Esophagus squamous epithelium (tissue), 4 donors: Measurements from ENCODE around the gene REEP1.

Experiments used
- CTCF ChIP-seq, 6 experiments: fragments of 450-650 bp in 4 of 6; fragments of 200-600 bp in 2 of 6; sonication (generic) in 2 of 6; IDR thresholded peaks; one replicate each; pipeline ENCODE4 v1.5.1; 2016 to 2019; ENCODE audit warnings: antibody characterized with exemption in 6 of 6, mild to moderate bottlenecking in 4 of 6, moderate library complexity in 4 of 6
- POLR2A ChIP-seq, 4 donors: fragments of 450-650 bp; IDR thresholded peaks; one replicate each; pipeline ENCODE4 v1.6.1; 2017; ENCODE audit warnings: antibody characterized with exemption in 4 of 4, mild to moderate bottlenecking in 4 of 4, moderate library complexity in 3 of 4

GRCh38 chr2:86301009-86301408 is 36.4 kb downstream of the REEP1 start:
- TF ChIP-seq CTCF (IDR thresholded peaks at IDR 0.05) = no peak
- no peak for TF ChIP-seq POLR2A (IDR thresholded peaks at IDR 0.05)
